HepG2 (cell line): ENCODE data around the gene TNP2. TPM values are rescaled to one million over a fixed set of nuclear protein-coding genes. Genes with fewer than 3 reads are reported as not detected.
A peak's percentile ranks its signal among the peaks of the same experiment; 100 is the strongest.

Experiments
- BORCS8-MEF2B ChIP-seq: sonication (generic); formaldehyde crosslinking; IDR thresholded peaks from 2 replicates; pipeline ENCODE4 v1.8.0; 2022; ENCODE audit warnings: mild to moderate bottlenecking, missing genetic modification reagents
- CHCHD3 ChIP-seq: sonication (generic); formaldehyde crosslinking; IDR thresholded peaks from 2 replicates; pipeline ENCODE4 v1.8.0; 2022; ENCODE audit warnings: mild to moderate bottlenecking, missing genetic modification reagents, moderate library complexity
- HOXA5 ChIP-seq: sonication (generic); formaldehyde crosslinking; IDR thresholded peaks from 2 replicates; pipeline ENCODE4 v1.4.0; 2020; ENCODE audit warnings: missing genetic modification reagents
- MIER2 ChIP-seq: IDR thresholded peaks from 2 replicates; pipeline ENCODE4 v1.6.1; 2016; ENCODE audit warnings: missing biosample characterization, missing genetic modification reagents
- NFYB ChIP-seq: sonication (generic); formaldehyde crosslinking; IDR thresholded peaks from 2 replicates; pipeline ENCODE4 v1.4.0; 2020; ENCODE audit warnings: missing genetic modification reagents
- ZBTB1 ChIP-seq: sonication (generic); formaldehyde crosslinking; IDR thresholded peaks from 2 replicates; pipeline ENCODE4 v1.4.0; 2020; ENCODE audit warnings: missing genetic modification reagents, borderline replicate concordance
- ZFP82 ChIP-seq: sonication (generic); formaldehyde crosslinking; IDR thresholded peaks from 2 replicates; pipeline ENCODE4 v1.5.1; 2020; ENCODE audit warnings: mild to moderate bottlenecking, missing genetic modification reagents, borderline replicate concordance
- ZMYM2 ChIP-seq: sonication (generic); formaldehyde crosslinking; IDR thresholded peaks from 2 replicates; pipeline ENCODE4 v1.8.0; 2022; ENCODE audit warnings: mild to moderate bottlenecking, missing genetic modification reagents
- ZNF530 ChIP-seq: sonication (generic); formaldehyde crosslinking; IDR thresholded peaks from 2 replicates; pipeline ENCODE4 v1.5.0; 2020; ENCODE audit warnings: low read depth, mild to moderate bottlenecking, missing genetic modification reagents
- ZNF724P ChIP-seq: sonication (generic); formaldehyde crosslinking; IDR thresholded peaks from 2 replicates; pipeline ENCODE4 v1.8.0; 2022; ENCODE audit warnings: missing genetic modification reagents, borderline replicate concordance
- ZNF891 ChIP-seq: sonication (generic); formaldehyde crosslinking; IDR thresholded peaks from 2 replicates; pipeline ENCODE4 v1.5.0; 2020; ENCODE audit warnings: mild to moderate bottlenecking, missing genetic modification reagents
- polyA plus RNA-seq, 8 experiments: library from polyadenylated mRNA; depleted of rRNA in 3 of 8; stranded (reverse) in 7 of 8; unstranded in 1 of 8; fragments of >200 nt; fragmentation: Illumina TruSeq in 4 of 8; extraction: Trizol in 4 of 8; gene quantifications; 2 replicates each; pipeline versions ENCODE4 v1.2.1 to v1.2.3, GENCODE V29; 2011 to 2016; ENCODE audit warnings: low read depth in 4 of 8, missing spikeins in 1 of 8, mixed read lengths in 1 of 8; ENCODE audit not compliant: insufficient read depth in 1 of 8
- total RNA-seq, 5 experiments: library from RNA; depleted of rRNA; stranded (reverse); fragments of >200 nt; fragmentation: Illumina TruSeq; extraction: Trizol; gene quantifications; 2 replicates each; pipeline ENCODE4 v1.2.3, GENCODE V29; 2016; ENCODE audit warnings: low read depth in 1 of 5
- TF ChIP-seq, protein P1 (sequence below): sonication (generic); formaldehyde crosslinking; IDR thresholded peaks from 2 replicates; pipeline ENCODE4 v1.8.0; 2023; ENCODE audit warnings: mild to moderate bottlenecking, missing genetic modification reagents
- TF ChIP-seq, protein P2 (sequence below): sonication (generic); formaldehyde crosslinking; IDR thresholded peaks from 2 replicates; pipeline ENCODE4 v1.5.0; 2020; ENCODE audit warnings: missing genetic modification reagents, mild to moderate bottlenecking, borderline replicate concordance
- TF ChIP-seq, protein P3 (sequence below): sonication (generic); formaldehyde crosslinking; IDR thresholded peaks from 2 replicates; pipeline ENCODE4 v1.5.1; 2020; ENCODE audit warnings: mild to moderate bottlenecking, missing genetic modification reagents, moderate library complexity
- TF ChIP-seq, protein P4 (sequence below): sonication (generic); formaldehyde crosslinking; IDR thresholded peaks from 2 replicates; pipeline ENCODE4 v1.4.0; 2020; ENCODE audit warnings: missing genetic modification reagents, mild to moderate bottlenecking, borderline replicate concordance

Gene TNP2
- total and polyA plus RNA-seq, 2 of the 13 experiments (the other 11 are each of a cell fraction or from before 2014, with no cell fraction given), result not detected

DNA sequence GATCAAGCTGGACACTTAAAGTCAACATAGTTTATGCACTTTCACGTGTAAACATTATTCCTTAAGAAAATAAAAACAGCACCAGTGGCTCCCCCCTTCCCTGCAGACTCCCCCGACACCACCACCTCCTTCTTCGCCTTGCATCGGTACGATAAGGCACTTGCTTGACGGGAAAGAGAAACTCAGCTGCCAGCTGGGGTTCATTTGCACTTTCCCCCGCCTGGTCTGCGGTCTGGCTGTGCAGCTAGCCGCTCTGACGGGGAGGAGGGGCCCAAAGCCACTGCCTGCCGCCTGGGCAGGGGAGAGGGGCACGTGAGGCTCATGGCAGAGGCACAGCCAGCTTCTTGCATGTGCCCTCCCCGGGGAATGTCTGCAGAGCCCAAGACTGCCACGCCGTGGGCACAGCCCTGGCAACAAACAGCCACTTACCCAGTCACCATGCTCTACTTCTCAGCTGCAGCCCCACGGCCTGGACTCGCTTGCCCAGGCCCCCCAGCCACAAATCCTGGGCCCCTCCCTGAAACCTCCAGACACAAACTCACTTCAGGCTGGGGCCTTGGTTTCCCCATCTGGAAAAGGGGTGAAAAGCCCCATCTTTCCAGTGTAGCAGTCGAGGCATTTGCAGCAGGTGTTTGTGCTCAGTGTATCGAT is 28.5 kb upstream of the TNP2 start (continued):
- TF ChIP-seq, protein P1, sequence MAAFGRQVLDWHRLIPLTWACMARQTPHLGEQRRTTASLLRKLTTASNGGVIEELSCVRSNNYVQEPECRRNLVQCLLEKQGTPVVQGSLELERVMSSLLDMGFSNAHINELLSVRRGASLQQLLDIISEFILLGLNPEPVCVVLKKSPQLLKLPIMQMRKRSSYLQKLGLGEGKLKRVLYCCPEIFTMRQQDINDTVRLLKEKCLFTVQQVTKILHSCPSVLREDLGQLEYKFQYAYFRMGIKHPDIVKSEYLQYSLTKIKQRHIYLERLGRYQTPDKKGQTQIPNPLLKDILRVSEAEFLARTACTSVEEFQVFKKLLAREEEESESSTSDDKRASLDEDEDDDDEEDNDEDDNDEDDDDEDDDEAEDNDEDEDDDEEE (CRISPR knock-in tag), result no peak; the same call in 1 of the 2 replicates
- TF ChIP-seq BORCS8-MEF2B (peak; percentile 65; the same call in 1 of the 2 replicates), ZNF724P (peak; percentile 72), MIER2 (CRISPR knock-in tag) (no peak), ZMYM2 (CRISPR knock-in tag) (peak; percentile 33; the same call in 1 of the 2 replicates), ZNF530 (CRISPR knock-in tag) (no peak), ZNF891 (peak; percentile 40; the same call in 1 of the 2 replicates), CHCHD3 (CRISPR knock-in tag) (no peak), NFYB (0 out of 2 replicates have a peak, but pooled peaks have one; percentile 18), ZFP82 (CRISPR knock-in tag) (peak; percentile 87; the same call in 1 of the 2 replicates), ZBTB1 (no peak), HOXA5 (peak; percentile 57; the same call in 1 of the 2 replicates)
- TF ChIP-seq, protein P2, sequence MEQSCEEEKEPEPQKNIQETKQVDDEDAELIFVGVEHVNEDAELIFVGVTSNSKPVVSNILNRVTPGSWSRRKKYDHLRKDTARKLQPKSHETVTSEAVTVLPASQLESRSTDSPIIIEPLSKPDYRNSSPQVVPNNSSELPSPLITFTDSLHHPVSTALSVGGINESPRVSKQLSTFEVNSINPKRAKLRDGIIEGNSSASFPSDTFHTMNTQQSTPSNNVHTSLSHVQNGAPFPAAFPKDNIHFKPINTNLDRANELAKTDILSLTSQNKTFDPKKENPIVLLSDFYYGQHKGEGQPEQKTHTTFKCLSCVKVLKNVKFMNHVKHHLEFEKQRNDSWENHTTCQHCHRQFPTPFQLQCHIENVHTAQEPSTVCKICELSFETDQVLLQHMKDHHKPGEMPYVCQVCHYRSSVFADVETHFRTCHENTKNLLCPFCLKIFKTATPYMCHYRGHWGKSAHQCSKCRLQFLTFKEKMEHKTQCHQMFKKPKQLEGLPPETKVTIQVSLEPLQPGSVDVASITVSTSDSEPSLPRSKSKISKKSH (CRISPR knock-in tag), result peak; percentile 58; the same call in 1 of the 2 replicates
- TF ChIP-seq, protein P3, sequence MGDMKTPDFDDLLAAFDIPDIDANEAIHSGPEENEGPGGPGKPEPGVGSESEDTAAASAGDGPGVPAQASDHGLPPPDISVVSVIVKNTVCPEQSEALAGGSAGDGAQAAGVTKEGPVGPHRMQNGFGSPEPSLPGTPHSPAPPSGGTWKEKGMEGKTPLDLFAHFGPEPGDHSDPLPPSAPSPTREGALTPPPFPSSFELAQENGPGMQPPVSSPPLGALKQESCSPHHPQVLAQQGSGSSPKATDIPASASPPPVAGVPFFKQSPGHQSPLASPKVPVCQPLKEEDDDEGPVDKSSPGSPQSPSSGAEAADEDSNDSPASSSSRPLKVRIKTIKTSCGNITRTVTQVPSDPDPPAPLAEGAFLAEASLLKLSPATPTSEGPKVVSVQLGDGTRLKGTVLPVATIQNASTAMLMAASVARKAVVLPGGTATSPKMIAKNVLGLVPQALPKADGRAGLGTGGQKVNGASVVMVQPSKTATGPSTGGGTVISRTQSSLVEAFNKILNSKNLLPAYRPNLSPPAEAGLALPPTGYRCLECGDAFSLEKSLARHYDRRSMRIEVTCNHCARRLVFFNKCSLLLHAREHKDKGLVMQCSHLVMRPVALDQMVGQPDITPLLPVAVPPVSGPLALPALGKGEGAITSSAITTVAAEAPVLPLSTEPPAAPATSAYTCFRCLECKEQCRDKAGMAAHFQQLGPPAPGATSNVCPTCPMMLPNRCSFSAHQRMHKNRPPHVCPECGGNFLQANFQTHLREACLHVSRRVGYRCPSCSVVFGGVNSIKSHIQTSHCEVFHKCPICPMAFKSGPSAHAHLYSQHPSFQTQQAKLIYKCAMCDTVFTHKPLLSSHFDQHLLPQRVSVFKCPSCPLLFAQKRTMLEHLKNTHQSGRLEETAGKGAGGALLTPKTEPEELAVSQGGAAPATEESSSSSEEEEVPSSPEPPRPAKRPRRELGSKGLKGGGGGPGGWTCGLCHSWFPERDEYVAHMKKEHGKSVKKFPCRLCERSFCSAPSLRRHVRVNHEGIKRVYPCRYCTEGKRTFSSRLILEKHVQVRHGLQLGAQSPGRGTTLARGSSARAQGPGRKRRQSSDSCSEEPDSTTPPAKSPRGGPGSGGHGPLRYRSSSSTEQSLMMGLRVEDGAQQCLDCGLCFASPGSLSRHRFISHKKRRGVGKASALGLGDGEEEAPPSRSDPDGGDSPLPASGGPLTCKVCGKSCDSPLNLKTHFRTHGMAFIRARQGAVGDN (CRISPR knock-in tag), result peak; percentile 100
- TF ChIP-seq, protein P4, sequence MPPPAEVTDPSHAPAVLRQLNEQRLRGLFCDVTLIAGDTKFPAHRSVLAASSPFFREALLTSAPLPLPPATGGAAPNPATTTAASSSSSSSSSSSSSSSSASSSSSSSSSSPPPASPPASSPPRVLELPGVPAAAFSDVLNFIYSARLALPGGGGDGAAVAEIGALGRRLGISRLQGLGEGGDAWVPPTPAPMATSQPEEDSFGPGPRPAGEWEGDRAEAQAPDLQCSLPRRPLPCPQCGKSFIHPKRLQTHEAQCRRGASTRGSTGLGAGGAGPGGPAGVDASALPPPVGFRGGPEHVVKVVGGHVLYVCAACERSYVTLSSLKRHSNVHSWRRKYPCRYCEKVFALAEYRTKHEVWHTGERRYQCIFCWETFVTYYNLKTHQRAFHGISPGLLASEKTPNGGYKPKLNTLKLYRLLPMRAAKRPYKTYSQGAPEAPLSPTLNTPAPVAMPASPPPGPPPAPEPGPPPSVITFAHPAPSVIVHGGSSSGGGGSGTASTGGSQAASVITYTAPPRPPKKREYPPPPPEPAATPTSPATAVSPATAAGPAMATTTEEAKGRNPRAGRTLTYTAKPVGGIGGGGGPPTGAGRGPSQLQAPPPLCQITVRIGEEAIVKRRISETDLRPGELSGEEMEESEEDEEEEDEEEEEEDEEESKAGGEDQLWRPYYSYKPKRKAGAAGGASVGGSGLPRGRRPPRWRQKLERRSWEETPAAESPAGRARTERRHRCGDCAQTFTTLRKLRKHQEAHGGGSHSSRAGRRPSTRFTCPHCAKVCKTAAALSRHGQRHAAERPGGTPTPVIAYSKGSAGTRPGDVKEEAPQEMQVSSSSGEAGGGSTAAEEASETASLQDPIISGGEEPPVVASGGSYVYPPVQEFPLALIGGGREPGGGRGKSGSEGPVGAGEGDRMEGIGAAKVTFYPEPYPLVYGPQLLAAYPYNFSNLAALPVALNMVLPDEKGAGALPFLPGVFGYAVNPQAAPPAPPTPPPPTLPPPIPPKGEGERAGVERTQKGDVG, result peak; percentile 86; the same call in 1 of the 2 replicates
